ENCODE results near the gene KL. TPM values are rescaled to one million over a fixed set of nuclear protein-coding genes. Genes with fewer than 3 reads are reported as not detected.

KL gene
- total RNA-seq, 3 donors from 2014 or later (not counting 1 experiment from before 2014, with no cell fraction given) = not detected

GRCh38 chr13:33026489-33027152 lies 10.4 kb downstream of the KL start:
- H3K27ac Mint-ChIP-seq = no peak overlapping the region
- Histone ChIP-seq H3K36me3 (ENCODE audit: control insufficient read depth, insufficient read depth, low read length) (no peaks in the 10 kb centered on the region), H3K4me1 (ENCODE audit: control insufficient read depth, insufficient read depth, low read length) (no peaks in the 10 kb centered on the region), H3K9me3 (ENCODE audit: control insufficient read depth, insufficient read depth, low read length) (no peaks in the 10 kb centered on the region), H3K27ac (ENCODE audit: low read length) (no peak overlapping the region), H3K27me3 (ENCODE audit: control insufficient read depth, insufficient read depth, low read length) (peaks cover 2% of the 10 kb centered on the region), H3K4me3 (ENCODE audit: low read length) (no peak overlapping the region)
- no peaks in the 10 kb centered on the region for H3K4me1 Mint-ChIP-seq
- peaks cover 0 to 2% of the 10 kb centered on the region in 2 donors for H3K9me3 Mint-ChIP-seq
- DNase-seq = no peak
- 94% methylated on average over 9 of the region's 9 CpGs for WGBS (ENCODE audit: insufficient coverage)
- ATAC-seq = no peak
- intact Hi-C loops (cut with micrococcal nuclease) = no loop called here
- no peak overlapping the region for H3K4me3 Mint-ChIP-seq
- no peaks in the 10 kb centered on the region for H3K36me3 Mint-ChIP-seq
- TF ChIP-seq, protein P1, sequence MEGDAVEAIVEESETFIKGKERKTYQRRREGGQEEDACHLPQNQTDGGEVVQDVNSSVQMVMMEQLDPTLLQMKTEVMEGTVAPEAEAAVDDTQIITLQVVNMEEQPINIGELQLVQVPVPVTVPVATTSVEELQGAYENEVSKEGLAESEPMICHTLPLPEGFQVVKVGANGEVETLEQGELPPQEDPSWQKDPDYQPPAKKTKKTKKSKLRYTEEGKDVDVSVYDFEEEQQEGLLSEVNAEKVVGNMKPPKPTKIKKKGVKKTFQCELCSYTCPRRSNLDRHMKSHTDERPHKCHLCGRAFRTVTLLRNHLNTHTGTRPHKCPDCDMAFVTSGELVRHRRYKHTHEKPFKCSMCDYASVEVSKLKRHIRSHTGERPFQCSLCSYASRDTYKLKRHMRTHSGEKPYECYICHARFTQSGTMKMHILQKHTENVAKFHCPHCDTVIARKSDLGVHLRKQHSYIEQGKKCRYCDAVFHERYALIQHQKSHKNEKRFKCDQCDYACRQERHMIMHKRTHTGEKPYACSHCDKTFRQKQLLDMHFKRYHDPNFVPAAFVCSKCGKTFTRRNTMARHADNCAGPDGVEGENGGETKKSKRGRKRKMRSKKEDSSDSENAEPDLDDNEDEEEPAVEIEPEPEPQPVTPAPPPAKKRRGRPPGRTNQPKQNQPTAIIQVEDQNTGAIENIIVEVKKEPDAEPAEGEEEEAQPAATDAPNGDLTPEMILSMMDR (IDR thresholded peaks at IDR 0.05) = no peak
- peaks cover 21 to 24% of the 10 kb centered on the region in 2 donors for H3K27me3 Mint-ChIP-seq (ENCODE audit: low read depth in 2 of 2)

- no peak for DNase-seq
- TF ChIP-seq, protein P1 (IDR thresholded peaks at IDR 0.05) = no peak
- H3K27ac Mint-ChIP-seq = no peak overlapping the region
- H3K4me3 Mint-ChIP-seq = no peak overlapping the region
- H3K4me1 ChIP-seq (ENCODE audit: control insufficient read depth, insufficient read depth, low read length) = peaks cover 5% of the 10 kb centered on the region
- H3K27me3 ChIP-seq (ENCODE audit: control insufficient read depth, insufficient read depth, low read length) = no peaks in the 10 kb centered on the region
- intact Hi-C loops (cut with micrococcal nuclease) = no loop called here
- H3K36me3 Mint-ChIP-seq = no peaks in the 10 kb centered on the region
- no peak overlapping the region for H3K27ac ChIP-seq (ENCODE audit: low read length)
- peaks cover 2 to 6% of the 10 kb centered on the region in 2 donors for H3K9me3 Mint-ChIP-seq
- peaks cover 12% of the 10 kb centered on the region in 2 donors for H3K4me1 Mint-ChIP-seq
- 64% methylated on average over 1 of the region's 2 CpGs for WGBS (ENCODE audit: insufficient coverage)
- H3K9me3 ChIP-seq (ENCODE audit: control insufficient read depth, insufficient read depth, low read length) = no peaks in the 10 kb centered on the region
- ATAC-seq = no peak
- H3K4me3 ChIP-seq (ENCODE audit: low read length) = no peak overlapping the region
- H3K36me3 ChIP-seq (ENCODE audit: control insufficient read depth, insufficient read depth, low read length) = no peaks in the 10 kb centered on the region
- peaks cover 15 to 22% of the 10 kb centered on the region in 2 donors for H3K27me3 Mint-ChIP-seq (ENCODE audit: low read depth in 2 of 2)
Measured at GRCh38 chr13:33028620-33029019, 12.4 kb downstream of the KL start.

- Histone ChIP-seq H3K4me3 (ENCODE audit: low read length) (no peak overlapping the region), H3K36me3 (ENCODE audit: control insufficient read depth, insufficient read depth, low read length) (no peaks in the 10 kb centered on the region), H3K4me1 (ENCODE audit: control insufficient read depth, insufficient read depth, low read length) (peaks cover 5% of the 10 kb centered on the region), H3K27ac (ENCODE audit: low read length) (no peak overlapping the region), H3K27me3 (ENCODE audit: control insufficient read depth, insufficient read depth, low read length) (no peaks in the 10 kb centered on the region), H3K9me3 (ENCODE audit: control insufficient read depth, insufficient read depth, low read length) (no peaks in the 10 kb centered on the region)
- DNase-seq = no peak
- TF ChIP-seq, protein P1 (IDR thresholded peaks at IDR 0.05) = no peak
- peaks cover 13% of the 10 kb centered on the region in 2 donors for H3K4me1 Mint-ChIP-seq
- no peak for ATAC-seq
- intact Hi-C loops (cut with micrococcal nuclease) = no loop called here
- no peaks in the 10 kb centered on the region for H3K36me3 Mint-ChIP-seq
- no peak overlapping the region for H3K4me3 Mint-ChIP-seq
- WGBS (ENCODE audit: insufficient coverage) = 96% methylated on average over 2 of the region's 4 CpGs
- peaks cover 15 to 18% of the 10 kb centered on the region in 2 donors for H3K27me3 Mint-ChIP-seq (ENCODE audit: low read depth in 2 of 2)
- peaks cover 2 to 6% of the 10 kb centered on the region in 2 donors for H3K9me3 Mint-ChIP-seq
- H3K27ac Mint-ChIP-seq = no peak overlapping the region
Measured at GRCh38 chr13:33031277-33031676, 15.1 kb downstream of the KL start.
